Gastrocnemius medialis (tissue), 4 donors: Measurements from ENCODE around the gene EXOC7. TPM values are rescaled to one million over a fixed set of nuclear protein-coding genes. Genes with fewer than 3 reads are reported as not detected.

ENCODE experiments used
- ATAC-seq, 2 donors: fragments of 150-250 bp; one replicate each; pipeline ENCODE4 v1.9.1; 2016
- DNase-seq, 2 donors: peaks; one replicate each; pipeline ENCODE4 v3.0.0-alpha.2; 2019
- H3K27ac ChIP-seq, 4 donors: fragments of 200-600 bp; sonication (generic); 1 replicate in 1 of 4; 2 replicates in 3 of 4; pipeline ENCODE4 v1.5.1; 2016 to 2018; ENCODE audit warnings: mild to moderate bottlenecking in 2 of 4, moderate library complexity in 1 of 4
- H3K27me3 ChIP-seq, 3 donors: fragments of 200-600 bp; sonication (generic) in 2 of 3; 1 replicate in 1 of 3; 2 replicates in 2 of 3; pipeline versions ENCODE4 v1.5.1 to v1.6.0; 2016 to 2019; ENCODE audit warnings: mild to moderate bottlenecking in 1 of 3, moderate library complexity in 1 of 3
- H3K36me3 ChIP-seq, 2 donors: fragments of 200-600 bp; sonication (generic) in 1 of 2; one replicate each; pipeline ENCODE4 v1.5.1; 2017 to 2018
- H3K4me1 ChIP-seq, 2 donors: fragments of 200-600 bp; sonication (generic) in 1 of 2; one replicate each; pipeline ENCODE4 v1.5.1; 2016 to 2017; ENCODE audit warnings: mild to moderate bottlenecking in 2 of 2
- H3K4me3 ChIP-seq, 4 donors: fragments of 200-600 bp; sonication (generic) in 3 of 4; 1 replicate in 1 of 4; 2 replicates in 3 of 4; pipeline ENCODE4 v1.5.1; 2016 to 2019; ENCODE audit warnings: mild to moderate bottlenecking in 2 of 4
- H3K9me3 ChIP-seq, 3 donors: fragments of 200-600 bp; sonication (generic) in 2 of 3; 1 replicate in 1 of 3; 2 replicates in 2 of 3; pipeline ENCODE4 v1.5.1; 2016 to 2019
- CTCF ChIP-seq, 5 experiments: fragments of 450-650 bp in 3 of 5; fragments of 200-600 bp in 2 of 5; sonication (generic) in 2 of 5; IDR thresholded peaks in 4 of 5; conservative IDR thresholded peaks in 1 of 5; 1 replicate in 4 of 5; 2 replicates in 1 of 5; pipeline ENCODE4 v1.5.1; 2016 to 2019; ENCODE audit warnings: antibody characterized with exemption in 5 of 5, mild to moderate bottlenecking in 3 of 5, moderate library complexity in 3 of 5
- POLR2A ChIP-seq, 2 donors: fragments of 450-650 bp; IDR thresholded peaks; one replicate each; pipeline ENCODE4 v1.6.1; 2017; ENCODE audit warnings: antibody characterized with exemption in 2 of 2, mild to moderate bottlenecking in 2 of 2, moderate library complexity in 2 of 2
- in situ Hi-C, 4 donors: fragments of 200-750 bp; cut with MboI; loops; one replicate each; pipeline versions ENCODE4 v1.15.0 to v1.8.0; 2017; ENCODE audit warnings: low sequenced_read_pairs in 4 of 4
- intact Hi-C: fragments of 100-400 bp; cut with DNase I; formaldehyde crosslinking; loops from one replicate; pipeline ENCODE4 v1.15.1; 2023; ENCODE audit warnings: low total_unique reads
- total RNA-seq, 4 donors: library from RNA; depleted of rRNA; stranded (reverse); fragments of >200 nt; gene quantifications; one replicate each; pipeline versions ENCODE4 v1.1.0 to v1.2.3, GENCODE V29; 2016

Gene EXOC7
- total RNA-seq, 4 donors from 2014 or later, result 49.5 to 70.7 (median 53.9) TPM

- Histone ChIP-seq H3K9me3 (no peaks in the 10 kb centered on the region), H3K27me3 (peaks cover 7 to 10% (median 8%) of the 10 kb centered on the region in 3 donors), H3K27ac (no peak overlapping the region), H3K4me1 (no peaks in the 10 kb centered on the region), H3K4me3 (no peak overlapping the region), H3K36me3 (peaks cover 0 to 57% of the 10 kb centered on the region in 2 donors)
- TF ChIP-seq POLR2A (IDR thresholded peaks at IDR 0.05) (no peak), CTCF (IDR thresholded peaks at IDR 0.05 in 4 of 5, conservative IDR thresholded peaks at IDR 0.05 in 1 of 5) (no peak)
- DNase-seq (no peak), ATAC-seq (no peak)
- in situ Hi-C loops, result no loop called here
- intact Hi-C loops, result no loop called here
These were observed 19.9 kb downstream of the EXOC7 start for GRCh38 chr17:76083536-76084182.

GRCh38 chr17:76082326-76083251, 21.0 kb downstream of the EXOC7 start:
- ATAC-seq (no peak), DNase-seq (no peak)
- H3K27me3 ChIP-seq, result peaks cover 17 to 21% (median 18%) of the 10 kb centered on the region in 3 donors
- H3K9me3 ChIP-seq, result no peaks in the 10 kb centered on the region
- in situ Hi-C loops (no loop called here), intact Hi-C loops (no loop called here)
- peaks cover 0 to 47% of the 10 kb centered on the region in 2 donors for H3K36me3 ChIP-seq
- TF ChIP-seq CTCF (IDR thresholded peaks at IDR 0.05 in 4 of 5, conservative IDR thresholded peaks at IDR 0.05 in 1 of 5) (no peak), POLR2A (IDR thresholded peaks at IDR 0.05) (no peak)
- no peaks in the 10 kb centered on the region for H3K4me1 ChIP-seq
- H3K4me3 ChIP-seq, result no peak overlapping the region
- H3K27ac ChIP-seq, result no peak overlapping the region

GRCh38 chr17:76081295-76082210, 22.0 kb downstream of the EXOC7 start:
- H3K27ac ChIP-seq, result no peak overlapping the region
- in situ Hi-C loops, result no loop called here
- peaks cover 28 to 31% (median 29%) of the 10 kb centered on the region in 3 donors for H3K27me3 ChIP-seq
- TF ChIP-seq POLR2A (IDR thresholded peaks at IDR 0.05) (no peak), CTCF (IDR thresholded peaks at IDR 0.05 in 4 of 5, conservative IDR thresholded peaks at IDR 0.05 in 1 of 5) (no peak)
- H3K9me3 ChIP-seq, result no peaks in the 10 kb centered on the region
- intact Hi-C loops, result no loop called here
- H3K4me1 ChIP-seq, result peaks cover 6 to 8% of the 10 kb centered on the region in 2 donors
- DNase-seq, result peak in 1 of 2 donors; percentile 8
- no peak for ATAC-seq
- H3K36me3 ChIP-seq, result peaks cover 0 to 36% of the 10 kb centered on the region in 2 donors
- H3K4me3 ChIP-seq, result no peak overlapping the region

GRCh38 chr17:76080768-76081287, 22.8 kb downstream of the EXOC7 start:
- in situ Hi-C loops, result no loop called here
- Histone ChIP-seq H3K4me3 (no peak overlapping the region), H3K27me3 (peaks cover 35 to 38% (median 36%) of the 10 kb centered on the region in 3 donors), H3K36me3 (peaks cover 0 to 29% of the 10 kb centered on the region in 2 donors), H3K9me3 (no peaks in the 10 kb centered on the region), H3K4me1 (peaks cover 11 to 14% of the 10 kb centered on the region in 2 donors), H3K27ac (no peak overlapping the region)
- intact Hi-C loops, result no loop called here
- DNase-seq (no peak), ATAC-seq (no peak)
- TF ChIP-seq POLR2A (IDR thresholded peaks at IDR 0.05) (no peak), CTCF (IDR thresholded peaks at IDR 0.05 in 4 of 5, conservative IDR thresholded peaks at IDR 0.05 in 1 of 5) (no peak)
